ENCODE data around the gene LRBA.

DNA sequence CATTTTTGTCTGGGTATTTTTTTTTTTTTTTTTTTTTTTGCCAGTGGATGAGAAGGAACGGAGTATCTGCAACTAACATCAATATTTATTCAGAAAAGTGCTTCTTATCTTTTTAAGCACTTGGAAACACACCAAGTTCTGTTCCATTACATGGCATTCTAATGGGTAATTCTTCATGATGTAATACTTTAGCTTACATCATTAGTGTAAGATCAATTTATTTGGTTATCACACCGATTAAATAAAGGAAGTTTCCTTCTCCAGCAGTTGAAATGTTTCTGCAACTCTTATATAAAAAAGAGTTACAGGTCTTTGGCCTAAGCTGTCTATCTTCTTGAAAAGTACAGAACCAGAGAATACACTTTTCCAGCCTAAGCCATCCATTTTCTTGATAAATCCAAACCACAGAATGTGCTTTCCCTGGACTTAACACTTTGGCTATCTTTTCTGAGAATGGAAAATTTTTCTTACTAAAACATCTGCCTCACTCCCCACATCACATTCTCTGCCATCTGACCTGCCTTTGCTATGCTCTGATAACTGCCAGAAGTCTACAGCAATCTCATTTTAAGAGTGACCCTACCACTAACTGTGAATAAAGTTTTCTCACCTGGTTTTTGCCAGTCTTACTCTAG, 625.1 kb downstream of the LRBA start:
- TF ChIP-seq, protein P1, sequence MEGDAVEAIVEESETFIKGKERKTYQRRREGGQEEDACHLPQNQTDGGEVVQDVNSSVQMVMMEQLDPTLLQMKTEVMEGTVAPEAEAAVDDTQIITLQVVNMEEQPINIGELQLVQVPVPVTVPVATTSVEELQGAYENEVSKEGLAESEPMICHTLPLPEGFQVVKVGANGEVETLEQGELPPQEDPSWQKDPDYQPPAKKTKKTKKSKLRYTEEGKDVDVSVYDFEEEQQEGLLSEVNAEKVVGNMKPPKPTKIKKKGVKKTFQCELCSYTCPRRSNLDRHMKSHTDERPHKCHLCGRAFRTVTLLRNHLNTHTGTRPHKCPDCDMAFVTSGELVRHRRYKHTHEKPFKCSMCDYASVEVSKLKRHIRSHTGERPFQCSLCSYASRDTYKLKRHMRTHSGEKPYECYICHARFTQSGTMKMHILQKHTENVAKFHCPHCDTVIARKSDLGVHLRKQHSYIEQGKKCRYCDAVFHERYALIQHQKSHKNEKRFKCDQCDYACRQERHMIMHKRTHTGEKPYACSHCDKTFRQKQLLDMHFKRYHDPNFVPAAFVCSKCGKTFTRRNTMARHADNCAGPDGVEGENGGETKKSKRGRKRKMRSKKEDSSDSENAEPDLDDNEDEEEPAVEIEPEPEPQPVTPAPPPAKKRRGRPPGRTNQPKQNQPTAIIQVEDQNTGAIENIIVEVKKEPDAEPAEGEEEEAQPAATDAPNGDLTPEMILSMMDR (IDR thresholded peaks at IDR 0.05) = no peak
- TF ChIP-seq POLR2A (IDR thresholded peaks at IDR 0.05) = no peak

Measured in breast epithelium (tissue), 3 donors.